Activated naive CD4-positive, alpha-beta T cell treated with anti-CD3 and anti-CD28 coated beads for 36 hours (primary cell): ENCODE data around the gene EYA4. TPM values are rescaled to one million over a fixed set of nuclear protein-coding genes. Genes with fewer than 3 reads are reported as not detected.

Experiments
- CTCF ChIA-PET: fragments of 350-600 bp; sonication (Branson Sonifier 250); formaldehyde crosslinking; loops from one replicate; lab custom pipeline; 2021; ENCODE audit warnings: antibody characterized with exemption; lab: Charles Lee
- DNase-seq: peaks from one replicate; pipeline ENCODE4 v3.0.0-alpha.2; 2020
- H3K27ac Mint-ChIP-seq: one replicate; pipeline ENCODE4 v1.8.0; 2021; ENCODE audit warnings: mild to moderate bottlenecking, mixed read lengths
- H3K27me3 Mint-ChIP-seq: one replicate; pipeline ENCODE4 v1.8.0; 2021; ENCODE audit warnings: low read depth, mixed read lengths
- H3K36me3 Mint-ChIP-seq: one replicate; pipeline ENCODE4 v1.8.0; 2021; ENCODE audit warnings: low read depth, mixed read lengths
- H3K4me1 Mint-ChIP-seq: one replicate; pipeline ENCODE4 v1.8.0; 2021; ENCODE audit warnings: low read depth, mixed read lengths
- H3K4me3 Mint-ChIP-seq: one replicate; pipeline ENCODE4 v1.8.0; 2021; ENCODE audit warnings: mild to moderate bottlenecking, moderate library complexity, mixed read lengths
- H3K9me3 Mint-ChIP-seq: one replicate; pipeline ENCODE4 v1.8.0; 2021; ENCODE audit warnings: mixed read lengths
- intact Hi-C: fragments of 100-400 bp; cut with micrococcal nuclease; formaldehyde crosslinking; loops from one replicate; pipeline ENCODE4 v1.15.1; 2023
- total RNA-seq, 2 experiments: library from RNA; stranded (reverse); gene quantifications; one replicate each; pipeline ENCODE4 v1.2.3, GENCODE V29; 2021

Gene EYA4
- total RNA-seq, 2 experiments from 2014 or later: not detected

DNA sequence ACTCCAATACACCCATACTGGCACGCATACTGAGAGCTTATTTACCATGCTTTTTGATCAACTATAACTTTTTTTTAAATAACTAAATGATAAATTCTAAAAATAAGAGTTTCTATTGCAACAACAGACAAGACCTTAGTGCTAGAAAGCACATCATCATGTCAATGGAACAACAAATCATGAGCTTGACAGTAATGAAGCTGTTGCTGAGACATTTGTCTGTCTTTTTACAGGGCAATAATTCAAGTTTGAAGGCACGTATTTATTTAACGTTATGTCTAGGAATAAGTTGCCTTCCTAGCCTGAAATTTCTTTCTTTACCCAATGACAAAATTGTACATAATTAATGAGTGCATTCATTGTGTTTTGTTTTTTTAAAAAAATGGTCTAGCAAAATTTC lies 299.2 kb downstream of the EYA4 start:
- no peak for DNase-seq
- H3K4me3 Mint-ChIP-seq: no peak overlapping the region
- peaks cover 17% of the 10 kb centered on the region for H3K27me3 Mint-ChIP-seq
- H3K4me1 Mint-ChIP-seq: no peaks in the 10 kb centered on the region
- intact Hi-C loops: no loop called here
- no peak overlapping the region for H3K27ac Mint-ChIP-seq
- CTCF ChIA-PET: no interaction called here
- no peaks in the 10 kb centered on the region for H3K9me3 Mint-ChIP-seq
- H3K36me3 Mint-ChIP-seq: no peaks in the 10 kb centered on the region

DNA sequence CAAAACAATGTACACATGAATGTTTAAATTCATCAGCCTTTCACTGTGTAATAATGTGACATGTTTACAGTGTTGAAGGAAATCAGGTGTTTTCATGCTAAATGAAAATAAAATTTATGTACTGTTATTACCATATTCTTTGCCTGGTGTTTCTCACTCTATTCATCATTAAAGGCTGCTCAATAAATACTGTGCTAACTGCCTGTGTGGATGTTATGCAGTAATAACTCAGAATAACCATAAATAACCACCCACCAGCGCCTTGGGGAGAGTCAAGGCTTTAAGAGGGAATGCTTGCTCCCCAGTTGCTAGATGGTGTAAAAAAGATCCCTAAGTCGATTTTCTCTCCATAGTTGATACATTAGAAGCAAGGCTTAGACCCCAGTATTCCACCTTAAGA lies 299.9 kb downstream of the EYA4 start:
- H3K27ac Mint-ChIP-seq: no peak overlapping the region
- H3K9me3 Mint-ChIP-seq: no peaks in the 10 kb centered on the region
- H3K4me3 Mint-ChIP-seq: no peak overlapping the region
- CTCF ChIA-PET: no interaction called here
- peaks cover 17% of the 10 kb centered on the region for H3K27me3 Mint-ChIP-seq
- no peaks in the 10 kb centered on the region for H3K36me3 Mint-ChIP-seq
- no peaks in the 10 kb centered on the region for H3K4me1 Mint-ChIP-seq
- intact Hi-C loops: no loop called here
- no peak for DNase-seq

DNA sequence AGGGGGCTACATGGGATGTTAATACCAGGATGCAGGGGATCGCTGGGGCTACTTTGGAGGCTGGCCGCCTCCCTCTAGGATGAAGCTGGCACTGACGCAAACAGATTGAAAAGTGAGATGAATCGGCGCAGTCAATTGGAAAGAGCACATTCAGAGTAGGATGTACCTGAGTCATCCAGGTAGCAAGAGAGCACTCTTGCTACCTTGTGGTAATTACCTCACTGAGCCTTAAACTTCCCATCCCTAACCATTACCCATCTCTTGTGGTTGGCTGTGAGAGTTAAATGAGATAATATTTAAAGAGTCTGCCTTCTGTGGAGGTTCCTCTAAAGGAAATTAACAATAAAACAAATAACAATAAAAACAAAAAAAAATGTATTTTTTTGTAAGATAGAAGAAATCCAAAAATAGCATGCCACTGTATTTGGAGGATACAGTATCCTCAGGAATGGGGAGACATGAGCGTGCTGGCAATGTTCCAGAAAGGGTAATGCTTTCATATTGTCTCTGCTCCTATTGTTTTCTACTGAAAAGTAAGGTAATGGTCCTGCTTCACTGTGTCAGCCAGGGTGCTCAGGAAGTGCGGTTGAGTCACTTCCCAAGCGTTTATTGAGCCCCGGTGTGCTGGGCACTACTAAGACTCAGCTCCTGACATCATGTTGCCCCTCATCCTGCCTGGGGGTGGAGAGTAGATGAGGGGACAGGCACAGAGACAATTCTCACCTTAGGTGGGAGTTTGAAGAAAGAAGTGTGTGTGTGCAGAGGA lies 301.1 kb downstream of the EYA4 start:
- H3K4me3 Mint-ChIP-seq: no peak overlapping the region
- H3K36me3 Mint-ChIP-seq: no peaks in the 10 kb centered on the region
- H3K27me3 Mint-ChIP-seq: peaks cover 17% of the 10 kb centered on the region
- intact Hi-C loops: no loop called here
- CTCF ChIA-PET: no interaction called here
- peak; percentile 5 for DNase-seq
- no peaks in the 10 kb centered on the region for H3K4me1 Mint-ChIP-seq
- H3K9me3 Mint-ChIP-seq: no peaks in the 10 kb centered on the region
- no peak overlapping the region for H3K27ac Mint-ChIP-seq

DNA sequence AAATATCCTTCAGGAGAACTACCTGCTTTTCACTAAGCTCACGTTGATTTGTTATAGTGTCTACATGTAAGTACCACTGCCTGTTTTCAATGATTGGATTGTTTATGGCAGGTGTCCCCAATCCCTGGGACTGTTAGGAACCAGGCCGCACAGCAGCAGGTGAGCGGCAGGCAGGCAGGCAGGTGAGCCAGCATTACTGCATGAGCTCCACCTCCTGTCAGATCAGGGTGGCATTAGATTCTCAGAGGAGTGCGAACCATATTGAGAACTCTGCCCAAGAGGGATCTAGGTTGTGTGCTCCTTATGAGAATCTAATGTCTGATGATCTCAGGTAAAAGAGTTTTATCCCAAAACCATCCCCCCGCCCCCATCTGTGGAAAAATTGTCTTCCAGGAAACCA lies 303.3 kb downstream of the EYA4 start:
- no peak for DNase-seq
- intact Hi-C loops: no loop called here
- Mint-ChIP-seq H3K4me3 (no peak overlapping the region), H3K9me3 (no peaks in the 10 kb centered on the region), H3K36me3 (no peaks in the 10 kb centered on the region), H3K27me3 (peaks cover 17% of the 10 kb centered on the region), H3K4me1 (no peaks in the 10 kb centered on the region), H3K27ac (no peak overlapping the region)
- CTCF ChIA-PET: interaction anchor here (0.6 kb wide), 1 partner anchor 498 kb away, joined by 4 read pairs; no protein-coding TSS in a partner anchor

DNA sequence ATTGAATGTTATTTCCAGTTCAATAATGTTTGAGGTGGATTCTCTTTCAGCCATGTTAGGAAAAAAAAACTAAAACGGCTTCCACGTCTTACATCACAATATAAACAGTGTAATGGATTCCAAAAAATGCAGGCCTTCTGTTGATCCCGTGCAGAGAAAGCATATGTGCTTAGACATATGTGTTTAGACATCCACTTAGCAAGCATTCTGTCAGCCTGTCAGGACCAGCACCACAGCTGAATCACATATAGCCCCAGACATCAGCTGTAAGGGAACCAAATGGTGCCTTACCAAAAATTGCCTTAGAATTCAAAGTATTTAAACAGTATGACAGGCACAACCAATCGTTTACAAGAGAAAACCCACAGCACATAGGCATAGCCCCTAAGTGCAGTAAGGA lies 304.9 kb downstream of the EYA4 start:
- CTCF ChIA-PET: no interaction called here
- no peaks in the 10 kb centered on the region for H3K9me3 Mint-ChIP-seq
- H3K36me3 Mint-ChIP-seq: no peaks in the 10 kb centered on the region
- no peaks in the 10 kb centered on the region for H3K4me1 Mint-ChIP-seq
- no peak overlapping the region for H3K27ac Mint-ChIP-seq
- intact Hi-C loops: no loop called here
- peaks cover 16% of the 10 kb centered on the region for H3K27me3 Mint-ChIP-seq
- no peak for DNase-seq
- no peak overlapping the region for H3K4me3 Mint-ChIP-seq

DNA sequence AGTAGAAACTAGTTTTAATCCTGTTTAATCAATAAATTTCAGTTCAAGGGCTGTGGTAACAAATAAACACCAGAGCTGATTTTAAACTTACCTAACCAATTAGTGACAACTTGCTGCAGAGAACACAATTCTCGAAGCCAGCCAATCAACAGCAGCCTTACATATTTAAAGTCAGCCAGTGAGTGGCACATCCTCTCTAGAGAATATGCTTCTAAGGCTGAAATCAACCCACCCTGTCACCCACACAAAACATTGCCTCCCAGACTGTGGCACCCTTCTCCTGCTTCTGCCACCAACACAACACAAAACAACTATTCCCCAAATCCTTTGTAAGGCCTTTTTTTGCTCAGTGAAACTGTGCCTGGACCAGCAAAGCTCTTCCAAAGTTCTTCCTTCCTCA lies 306.0 kb downstream of the EYA4 start:
- no peaks in the 10 kb centered on the region for H3K4me1 Mint-ChIP-seq
- no peak for DNase-seq
- intact Hi-C loops: no loop called here
- H3K27ac Mint-ChIP-seq: no peak overlapping the region
- peaks cover 9% of the 10 kb centered on the region for H3K27me3 Mint-ChIP-seq
- no peaks in the 10 kb centered on the region for H3K36me3 Mint-ChIP-seq
- no peak overlapping the region for H3K4me3 Mint-ChIP-seq
- CTCF ChIA-PET: interaction anchor here (0.6 kb wide), 1 partner anchor 581 kb away, joined by 5 read pairs; no protein-coding TSS in a partner anchor
- no peaks in the 10 kb centered on the region for H3K9me3 Mint-ChIP-seq

DNA sequence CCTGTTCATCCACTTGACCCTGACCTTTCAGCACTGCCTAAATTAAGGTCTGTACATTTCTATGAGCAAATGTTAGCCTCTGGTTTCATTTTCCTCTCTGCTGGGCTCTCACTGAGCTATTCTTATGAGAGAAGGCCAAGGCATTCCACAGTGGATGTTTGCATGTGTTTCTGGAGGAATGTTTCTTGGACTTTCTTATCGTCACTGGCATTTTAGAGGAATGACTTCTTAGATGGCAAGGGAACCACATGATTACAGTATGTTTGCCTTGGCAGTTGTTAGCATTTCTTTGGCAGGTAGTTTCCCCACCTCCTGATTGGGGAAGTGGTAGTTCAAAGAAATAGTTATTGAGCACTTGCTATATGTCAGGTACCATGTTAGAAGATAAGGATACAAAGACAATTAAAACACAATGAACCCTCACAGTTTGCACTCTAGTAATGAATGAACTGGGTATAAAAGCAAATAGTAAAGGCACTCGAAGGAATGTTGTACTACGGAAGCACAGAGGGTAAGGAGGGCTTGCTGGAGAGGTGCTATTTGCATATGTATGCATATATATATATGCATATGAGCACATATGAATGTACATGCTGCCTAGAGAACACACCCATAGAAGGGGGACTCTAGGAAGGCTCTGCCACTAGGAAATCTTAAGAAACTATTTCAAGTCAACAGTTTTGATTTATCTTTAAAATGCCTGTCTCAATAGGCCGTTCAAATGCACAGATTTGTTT lies 307.4 kb downstream of the EYA4 start:
- Mint-ChIP-seq H3K27me3 (peaks cover 6% of the 10 kb centered on the region), H3K4me3 (no peak overlapping the region), H3K27ac (no peak overlapping the region), H3K4me1 (no peaks in the 10 kb centered on the region), H3K9me3 (no peaks in the 10 kb centered on the region), H3K36me3 (no peaks in the 10 kb centered on the region)
- intact Hi-C loops: no loop called here
- CTCF ChIA-PET: no interaction called here
- DNase-seq: no peak

DNA sequence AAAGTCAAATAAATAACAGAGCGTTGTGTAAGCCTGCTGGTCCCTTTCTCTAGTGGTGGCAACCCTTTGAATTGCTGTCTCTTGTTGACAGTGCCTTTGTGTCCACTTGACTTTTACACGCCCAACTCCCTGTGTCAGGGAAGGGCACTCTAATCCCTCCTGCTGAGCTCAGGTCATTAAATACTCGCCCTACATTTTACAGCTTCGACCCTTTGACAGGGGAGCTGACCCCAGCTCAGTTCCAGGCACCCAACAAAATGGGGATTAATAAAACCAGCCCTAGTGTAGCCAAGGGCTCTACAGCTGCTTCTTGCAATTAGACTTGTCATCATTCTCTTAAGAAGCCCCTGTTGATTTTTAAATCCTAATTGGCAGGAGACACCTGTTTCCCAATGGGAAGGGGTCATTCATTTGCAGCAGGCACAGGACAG lies 308.2 kb downstream of the EYA4 start:
- H3K36me3 Mint-ChIP-seq: no peaks in the 10 kb centered on the region
- CTCF ChIA-PET: no interaction called here
- intact Hi-C loops: no loop called here
- DNase-seq: no peak
- no peaks in the 10 kb centered on the region for H3K9me3 Mint-ChIP-seq
- peaks cover 6% of the 10 kb centered on the region for H3K27me3 Mint-ChIP-seq
- H3K27ac Mint-ChIP-seq: no peak overlapping the region
- H3K4me1 Mint-ChIP-seq: no peaks in the 10 kb centered on the region
- H3K4me3 Mint-ChIP-seq: no peak overlapping the region

DNA sequence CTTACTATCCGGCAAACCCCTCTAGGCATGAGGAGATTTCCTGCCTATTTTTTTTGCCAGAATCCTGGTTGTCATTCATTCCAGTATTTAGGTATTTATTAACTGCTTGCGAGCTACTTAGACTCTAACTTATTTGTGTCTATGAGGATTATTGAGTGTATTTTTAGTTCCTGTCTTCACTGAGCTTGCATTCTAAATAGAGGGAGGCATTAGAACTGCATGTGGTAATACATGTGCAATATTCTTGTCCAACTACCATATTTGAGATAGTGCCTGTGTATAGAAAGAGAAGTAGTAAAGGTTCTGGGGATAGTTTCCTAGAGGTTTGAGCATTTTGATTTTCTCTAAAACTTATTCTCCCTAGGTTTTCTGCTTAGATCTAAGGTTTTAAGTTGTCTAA lies 308.9 kb downstream of the EYA4 start:
- Mint-ChIP-seq H3K36me3 (no peaks in the 10 kb centered on the region), H3K27ac (no peak overlapping the region), H3K27me3 (peaks cover 6% of the 10 kb centered on the region), H3K4me3 (no peak overlapping the region), H3K4me1 (no peaks in the 10 kb centered on the region), H3K9me3 (no peaks in the 10 kb centered on the region)
- DNase-seq: no peak
- intact Hi-C loops: loop anchor here (5.0 kb wide), 1 partner anchor 1018 kb away; no protein-coding TSS in a partner anchor
- CTCF ChIA-PET: interaction anchor here (1.0 kb wide), 1 partner anchor 364 kb away, joined by 4 read pairs; no protein-coding TSS in a partner anchor

DNA sequence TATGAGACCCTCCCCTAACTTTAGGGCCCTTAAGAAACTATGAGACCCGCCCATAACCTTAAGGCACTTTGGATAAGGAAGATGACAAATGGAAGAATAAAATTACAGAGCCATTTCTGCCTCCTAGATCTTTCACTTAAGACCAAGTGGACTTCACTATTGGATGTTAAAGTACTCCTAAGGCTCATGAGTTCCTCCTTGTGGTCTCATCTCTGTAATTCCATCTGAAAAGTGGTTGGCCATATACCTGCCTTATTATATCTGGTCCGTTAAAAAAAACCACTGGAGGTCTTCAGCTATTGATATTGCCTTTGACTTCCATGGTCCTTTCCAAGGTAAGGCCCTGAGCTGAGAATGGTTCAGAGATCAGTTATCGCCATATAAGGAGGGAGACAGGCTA lies 310.3 kb downstream of the EYA4 start:
- Mint-ChIP-seq H3K27ac (no peak overlapping the region), H3K4me3 (no peak overlapping the region), H3K9me3 (no peaks in the 10 kb centered on the region), H3K4me1 (no peaks in the 10 kb centered on the region), H3K36me3 (no peaks in the 10 kb centered on the region), H3K27me3 (peaks cover 6% of the 10 kb centered on the region)
- intact Hi-C loops: loop anchor here (5.0 kb wide), 1 partner anchor 1019 kb away; no protein-coding TSS in a partner anchor
- CTCF ChIA-PET: interaction anchor here (0.6 to 1.3 kb wide), 3 partner anchors 15 to 366 kb away, joined by 3 to 9 read pairs (median 3); no protein-coding TSS in a partner anchor
- no peak for DNase-seq

DNA sequence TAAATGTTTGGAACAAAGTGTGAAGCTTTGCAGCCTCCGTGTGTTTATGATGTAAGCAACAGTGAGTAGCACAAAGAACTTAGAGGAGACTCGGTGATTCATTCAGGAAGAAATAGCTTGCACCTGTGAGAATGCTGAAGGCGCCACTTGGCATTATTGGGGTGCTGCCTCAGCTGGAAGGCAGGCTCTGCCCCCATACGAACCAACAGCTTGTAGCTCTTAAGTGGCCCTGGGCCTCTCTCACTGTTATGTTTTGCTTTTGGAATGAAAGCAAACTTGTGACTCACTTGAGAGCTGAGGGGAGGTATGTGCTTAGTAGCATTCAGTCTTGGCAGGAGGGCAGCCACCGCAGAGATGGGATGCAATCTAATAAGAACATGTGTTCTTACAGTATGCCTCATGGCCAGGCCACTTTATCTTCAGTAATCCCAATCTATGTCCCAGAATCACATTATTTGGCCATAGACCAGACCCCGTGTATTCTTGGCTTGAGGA lies 310.7 kb downstream of the EYA4 start:
- Mint-ChIP-seq H3K36me3 (no peaks in the 10 kb centered on the region), H3K27ac (no peak overlapping the region), H3K4me1 (no peaks in the 10 kb centered on the region), H3K4me3 (no peak overlapping the region), H3K9me3 (no peaks in the 10 kb centered on the region), H3K27me3 (peaks cover 6% of the 10 kb centered on the region)
- CTCF ChIA-PET: interaction anchor here (0.6 to 1.4 kb wide), 6 partner anchors 15 to 1636 kb away, joined by 3 to 9 read pairs (median 4); no protein-coding TSS in a partner anchor
- intact Hi-C loops: loop anchor here (2.0 to 5.0 kb wide), 2 partner anchors 367 to 1020 kb away; no protein-coding TSS in a partner anchor
- DNase-seq: no peak

DNA sequence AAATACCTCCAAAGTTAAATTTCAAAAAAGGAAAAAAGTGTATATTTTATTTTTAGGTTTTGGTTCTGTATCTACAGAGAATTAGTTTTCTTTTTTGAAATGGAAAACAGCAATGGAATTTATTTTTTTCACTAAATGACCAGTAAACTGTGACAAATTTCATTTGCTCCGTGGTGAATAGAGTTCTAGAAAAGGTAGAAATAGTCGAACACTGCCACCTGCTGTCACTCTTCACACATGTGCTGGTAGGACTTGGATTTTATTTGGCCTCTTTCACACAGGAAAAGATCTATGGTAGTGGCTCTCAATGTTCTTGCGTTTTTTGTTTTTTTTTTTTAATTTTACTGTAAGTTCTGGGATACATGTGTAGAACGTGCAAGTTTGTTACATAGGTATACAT lies 312.5 kb downstream of the EYA4 start:
- Mint-ChIP-seq H3K9me3 (no peaks in the 10 kb centered on the region), H3K27ac (no peak overlapping the region)
- intact Hi-C loops: loop anchor here (1.0 to 5.0 kb wide), 4 partner anchors 369 to 1021 kb away; no protein-coding TSS in a partner anchor

More for the DNA sequence above, 312.5 kb downstream of the EYA4 start:
- no peak overlapping the region for H3K4me3 Mint-ChIP-seq
- peaks cover 4% of the 10 kb centered on the region for H3K27me3 Mint-ChIP-seq
- CTCF ChIA-PET: no interaction called here
- no peaks in the 10 kb centered on the region for H3K4me1 Mint-ChIP-seq
- peak; percentile 47 for DNase-seq
- H3K36me3 Mint-ChIP-seq: no peaks in the 10 kb centered on the region
